Measurements from ENCODE around the gene RHEB.

DNA sequence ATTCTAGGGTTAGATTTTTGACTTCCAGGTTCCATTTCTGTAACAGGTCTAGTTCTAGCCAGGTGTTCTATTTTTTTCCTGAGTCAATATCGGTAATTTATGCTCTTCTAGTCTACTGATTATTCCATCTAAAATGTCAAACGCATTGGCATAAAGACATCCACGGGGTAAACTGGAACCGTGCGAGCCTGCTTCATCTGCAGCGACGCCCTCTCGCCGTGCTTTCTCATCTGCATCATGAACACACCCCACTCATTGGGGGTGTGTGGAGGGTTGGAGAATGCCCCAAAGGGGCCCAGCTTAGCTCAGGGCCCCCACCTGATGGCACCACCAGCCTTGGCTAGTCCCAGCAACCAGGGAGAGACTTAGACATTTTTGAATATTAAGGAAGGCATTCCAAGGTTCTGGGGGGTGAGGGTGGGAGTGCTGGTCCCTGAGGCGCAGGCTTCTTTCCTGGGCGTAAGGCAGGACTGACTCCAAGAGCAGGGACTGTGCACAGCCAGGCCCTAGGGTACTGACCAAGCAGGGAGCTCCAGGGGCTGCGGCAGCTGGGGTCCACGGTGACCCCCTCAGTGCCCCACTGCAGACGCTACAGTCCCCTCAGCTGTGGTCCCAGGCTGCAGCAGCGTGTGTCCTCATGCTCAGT is 66.9 kb downstream of the RHEB start:
- TF ChIP-seq, protein P1, sequence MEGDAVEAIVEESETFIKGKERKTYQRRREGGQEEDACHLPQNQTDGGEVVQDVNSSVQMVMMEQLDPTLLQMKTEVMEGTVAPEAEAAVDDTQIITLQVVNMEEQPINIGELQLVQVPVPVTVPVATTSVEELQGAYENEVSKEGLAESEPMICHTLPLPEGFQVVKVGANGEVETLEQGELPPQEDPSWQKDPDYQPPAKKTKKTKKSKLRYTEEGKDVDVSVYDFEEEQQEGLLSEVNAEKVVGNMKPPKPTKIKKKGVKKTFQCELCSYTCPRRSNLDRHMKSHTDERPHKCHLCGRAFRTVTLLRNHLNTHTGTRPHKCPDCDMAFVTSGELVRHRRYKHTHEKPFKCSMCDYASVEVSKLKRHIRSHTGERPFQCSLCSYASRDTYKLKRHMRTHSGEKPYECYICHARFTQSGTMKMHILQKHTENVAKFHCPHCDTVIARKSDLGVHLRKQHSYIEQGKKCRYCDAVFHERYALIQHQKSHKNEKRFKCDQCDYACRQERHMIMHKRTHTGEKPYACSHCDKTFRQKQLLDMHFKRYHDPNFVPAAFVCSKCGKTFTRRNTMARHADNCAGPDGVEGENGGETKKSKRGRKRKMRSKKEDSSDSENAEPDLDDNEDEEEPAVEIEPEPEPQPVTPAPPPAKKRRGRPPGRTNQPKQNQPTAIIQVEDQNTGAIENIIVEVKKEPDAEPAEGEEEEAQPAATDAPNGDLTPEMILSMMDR (IDR thresholded peaks at IDR 0.05; ENCODE audit: low read depth, low read length, poor library complexity, severe bottlenecking) = no peak
- TF ChIP-seq EZH2phosphoT487 (IDR thresholded peaks at IDR 0.05; ENCODE audit: borderline replicate concordance, low read length) = no peak
